GM23338 (cell line): Measurements from ENCODE around the gene FXYD6. TPM values are rescaled to one million over a fixed set of nuclear protein-coding genes. Genes with fewer than 3 reads are reported as not detected.

Experiments used
- ATAC-seq: fragments of 200-7000 bp; cut with Tn5 transposase; 3 replicates; pipeline ENCODE4 v1.9.1; 2020
- DNase-seq: peaks from one replicate; pipeline ENCODE4 v3.0.0-alpha.2; 2015; ENCODE audit warnings: low spot score
- H2AFZ ChIP-seq: fragments of 200-600 bp; sonication (generic); 2 replicates; pipeline ENCODE4 v1.8.0; 2016; ENCODE audit warnings: antibody characterized with exemption, mild to moderate bottlenecking, moderate library complexity
- H3F3A ChIP-seq: fragments of 200-600 bp; sonication (generic); replicated peaks from 2 replicates; pipeline ENCODE4 v1.8.0; 2017; ENCODE audit warnings: antibody characterized with exemption, mixed run types, low read depth
- H3K27ac ChIP-seq: fragments of 200-600 bp; sonication (generic); 2 replicates; pipeline ENCODE4 v1.6.1; 2016; ENCODE audit warnings: low read depth
- H3K27me3 ChIP-seq: fragments of 200-600 bp; sonication (generic); 2 replicates; pipeline ENCODE4 v1.8.0; 2016; ENCODE audit warnings: mild to moderate bottlenecking, mixed run types, moderate library complexity; ENCODE audit not compliant: insufficient read depth
- H3K36me3 ChIP-seq: fragments of 200-600 bp; sonication (generic); 2 replicates; pipeline ENCODE4 v1.8.0; 2016; ENCODE audit warnings: mild to moderate bottlenecking; ENCODE audit not compliant: insufficient read depth
- H3K4me1 ChIP-seq: fragments of 200-600 bp; sonication (generic); 2 replicates; pipeline ENCODE4 v1.8.0; 2016; ENCODE audit warnings: mild to moderate bottlenecking, moderate library complexity; ENCODE audit not compliant: insufficient read depth
- H3K4me2 ChIP-seq: fragments of 200-600 bp; sonication (generic); 2 replicates; pipeline ENCODE4 v1.7.1; 2017; ENCODE audit warnings: mixed run types
- H3K4me3 ChIP-seq: fragments of 200-600 bp; sonication (generic); 2 replicates; pipeline ENCODE4 v1.6.1; 2016; ENCODE audit warnings: mixed run types
- H3K79me2 ChIP-seq: fragments of 200-600 bp; sonication (generic); replicated peaks from 2 replicates; pipeline ENCODE4 v1.8.0; 2017; ENCODE audit warnings: mild to moderate bottlenecking; ENCODE audit not compliant: insufficient read depth
- H3K9me2 ChIP-seq: fragments of 200-600 bp; sonication (generic); 2 replicates; pipeline ENCODE4 v1.8.0; 2017; ENCODE audit not compliant: insufficient read depth
- H4K20me1 ChIP-seq: fragments of 200-600 bp; sonication (generic); replicated peaks from 2 replicates; pipeline ENCODE4 v1.8.0; 2017; ENCODE audit warnings: mild to moderate bottlenecking; ENCODE audit not compliant: insufficient read depth
- H3K27ac Mint-ChIP-seq: 2 replicates; pipeline ENCODE4 v1.8.0; 2020; ENCODE audit warnings: inconsistent platforms, mild to moderate bottlenecking, moderate library complexity, mixed read lengths
- H3K27me3 Mint-ChIP-seq: 3 replicates; pipeline ENCODE4 v1.8.0; 2022; ENCODE audit warnings: low read depth, mild to moderate bottlenecking, moderate library complexity, mixed read lengths, inconsistent platforms; ENCODE audit not compliant: insufficient read depth, poor library complexity
- H3K36me3 Mint-ChIP-seq: 3 replicates; pipeline ENCODE4 v1.8.0; 2021; ENCODE audit warnings: low read depth, mild to moderate bottlenecking, inconsistent platforms, moderate library complexity, mixed read lengths
- H3K4me1 Mint-ChIP-seq: 3 replicates; pipeline ENCODE4 v1.8.0; 2020; ENCODE audit warnings: mild to moderate bottlenecking, inconsistent platforms, mixed read lengths
- H3K4me3 Mint-ChIP-seq: 3 replicates; pipeline ENCODE4 v1.8.0; 2021; ENCODE audit warnings: moderate library complexity, mild to moderate bottlenecking, inconsistent platforms, mixed read lengths
- H3K9me3 Mint-ChIP-seq: 3 replicates; pipeline ENCODE4 v1.8.0; 2020; ENCODE audit warnings: moderate library complexity, mild to moderate bottlenecking, inconsistent platforms, mixed read lengths
- CREB1 ChIP-seq: fragments of 250-450 bp; sonication (Bioruptor Pico); IDR thresholded peaks from 2 replicates; pipeline ENCODE4 v1.5.0; 2020; ENCODE audit warnings: low read depth, mild to moderate bottlenecking, moderate library complexity
- JUNB ChIP-seq: IDR thresholded peaks from one replicate; pipeline ENCODE4 v1.6.1; 2016; ENCODE audit warnings: antibody characterized with exemption; ENCODE audit not compliant: unreplicated experiment
- NANOG ChIP-seq: IDR thresholded peaks from 2 replicates; pipeline ENCODE4 v1.6.1; 2016; ENCODE audit warnings: antibody characterized with exemption, borderline replicate concordance
- STAT1 ChIP-seq: IDR thresholded peaks from one replicate; pipeline ENCODE4 v1.6.1; 2016; ENCODE audit warnings: antibody characterized with exemption; ENCODE audit not compliant: unreplicated experiment
- ZNF114 ChIP-seq: fragments of 250-450 bp; sonication (Bioruptor Pico); IDR thresholded peaks from 2 replicates; pipeline ENCODE4 v1.5.0; 2020; ENCODE audit warnings: mild to moderate bottlenecking, moderate library complexity
- ZNF462 ChIP-seq: fragments of 250-450 bp; sonication (Bioruptor Pico); IDR thresholded peaks from 2 replicates; pipeline ENCODE4 v1.5.0; 2020; ENCODE audit warnings: mild to moderate bottlenecking, moderate library complexity
- polyA plus RNA-seq: library from polyadenylated mRNA; unstranded; fragments of >200 nt; fragmentation: Nextera tagmentation; extraction: Ambion mirVana; gene quantifications from 2 replicates; pipeline ENCODE4 v1.2.1, GENCODE V29; 2016
- total RNA-seq: library from RNA; depleted of rRNA; stranded (reverse); fragments of >200 nt; shearing (Covaris generic); gene quantifications from 2 replicates; pipeline ENCODE4 v1.2.3, GENCODE V29; 2014
- TF ChIP-seq, protein P1 (sequence below): IDR thresholded peaks from one replicate; pipeline ENCODE4 v1.6.1; 2018; ENCODE audit warnings: antibody characterized with exemption; ENCODE audit not compliant: unreplicated experiment

The FXYD6 gene
- total and polyA plus RNA-seq, 2 experiments from 2014 or later: 26.2 to 30.7 TPM

- TF ChIP-seq, protein P1, sequence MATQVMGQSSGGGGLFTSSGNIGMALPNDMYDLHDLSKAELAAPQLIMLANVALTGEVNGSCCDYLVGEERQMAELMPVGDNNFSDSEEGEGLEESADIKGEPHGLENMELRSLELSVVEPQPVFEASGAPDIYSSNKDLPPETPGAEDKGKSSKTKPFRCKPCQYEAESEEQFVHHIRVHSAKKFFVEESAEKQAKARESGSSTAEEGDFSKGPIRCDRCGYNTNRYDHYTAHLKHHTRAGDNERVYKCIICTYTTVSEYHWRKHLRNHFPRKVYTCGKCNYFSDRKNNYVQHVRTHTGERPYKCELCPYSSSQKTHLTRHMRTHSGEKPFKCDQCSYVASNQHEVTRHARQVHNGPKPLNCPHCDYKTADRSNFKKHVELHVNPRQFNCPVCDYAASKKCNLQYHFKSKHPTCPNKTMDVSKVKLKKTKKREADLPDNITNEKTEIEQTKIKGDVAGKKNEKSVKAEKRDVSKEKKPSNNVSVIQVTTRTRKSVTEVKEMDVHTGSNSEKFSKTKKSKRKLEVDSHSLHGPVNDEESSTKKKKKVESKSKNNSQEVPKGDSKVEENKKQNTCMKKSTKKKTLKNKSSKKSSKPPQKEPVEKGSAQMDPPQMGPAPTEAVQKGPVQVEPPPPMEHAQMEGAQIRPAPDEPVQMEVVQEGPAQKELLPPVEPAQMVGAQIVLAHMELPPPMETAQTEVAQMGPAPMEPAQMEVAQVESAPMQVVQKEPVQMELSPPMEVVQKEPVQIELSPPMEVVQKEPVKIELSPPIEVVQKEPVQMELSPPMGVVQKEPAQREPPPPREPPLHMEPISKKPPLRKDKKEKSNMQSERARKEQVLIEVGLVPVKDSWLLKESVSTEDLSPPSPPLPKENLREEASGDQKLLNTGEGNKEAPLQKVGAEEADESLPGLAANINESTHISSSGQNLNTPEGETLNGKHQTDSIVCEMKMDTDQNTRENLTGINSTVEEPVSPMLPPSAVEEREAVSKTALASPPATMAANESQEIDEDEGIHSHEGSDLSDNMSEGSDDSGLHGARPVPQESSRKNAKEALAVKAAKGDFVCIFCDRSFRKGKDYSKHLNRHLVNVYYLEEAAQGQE: no peak
- no peak for TF ChIP-seq JUNB
- no peak for TF ChIP-seq ZNF114 (CRISPR knock-in tag)
- no peak for TF ChIP-seq NANOG
Observed at GRCh38 chr11:117855912-117856651, 20.4 kb downstream of the FXYD6 start (continued).

GRCh38 chr11:117855186-117855845 is 21.1 kb downstream of the FXYD6 start:
- ATAC-seq (peak; percentile 55), DNase-seq (peak; percentile 37)
- Histone ChIP-seq H3K36me3 (no peaks in the 10 kb centered on the region), H2AFZ (no peak overlapping the region), H3K27ac (no peak overlapping the region), H3K9me2 (no peaks in the 10 kb centered on the region), H3K4me2 (no peak overlapping the region), H3K27me3 (no peaks in the 10 kb centered on the region), H3K4me3 (no peak overlapping the region), H3F3A (no peaks in the 10 kb centered on the region), H4K20me1 (no peaks in the 10 kb centered on the region; the same call in 1 of the 2 replicates), H3K79me2 (0 out of 2 replicates have a peak, but pooled peaks cover under 1% of the 10 kb centered on the region), H3K4me1 (peaks cover 3% of the 10 kb centered on the region; the same call in 1 of the 2 replicates)
- Mint-ChIP-seq H3K4me3 (no peak overlapping the region; the same call in 2 of the 3 replicates), H3K27me3 (peaks cover 3% of the 10 kb centered on the region), H3K27ac (no peak overlapping the region; the same call in 1 of the 2 replicates), H3K4me1 (peaks cover 27% of the 10 kb centered on the region), H3K36me3 (peaks cover 13% of the 10 kb centered on the region), H3K9me3 (peaks cover 9% of the 10 kb centered on the region; the same call in 2 of the 3 replicates)
- TF ChIP-seq STAT1 (no peak), CREB1 (CRISPR knock-in tag) (no peak), ZNF114 (CRISPR knock-in tag) (no peak), ZNF462 (CRISPR knock-in tag) (no peak)
